ENCODE results near the gene CA10. TPM values are rescaled to one million over a fixed set of nuclear protein-coding genes. Genes with fewer than 3 reads are reported as not detected.

Gene CA10
- total RNA-seq, 2 experiments from 2014 or later = not detected

- H3K27me3 ChIP-seq (ENCODE audit: control insufficient read depth in 1 of 2, insufficient read depth in 2 of 2, low read length in 2 of 2) = no peaks in the 10 kb centered on the region
- H3K27me3 Mint-ChIP-seq = no peaks in the 10 kb centered on the region
- no peak overlapping the region for H3K27ac ChIP-seq (ENCODE audit: low read depth in 1 of 2, low read length in 2 of 2)
- ATAC-seq (ENCODE audit: poor library complexity) (no peak), DNase-seq (no peak)
- no peaks in the 10 kb centered on the region for H3K4me1 Mint-ChIP-seq (ENCODE audit: low read depth)
- no peak for TF ChIP-seq CTCF (IDR thresholded peaks at IDR 0.05)
- no peaks in the 10 kb centered on the region for H3K36me3 Mint-ChIP-seq (ENCODE audit: low read depth)
- no peak overlapping the region for H3K4me3 ChIP-seq (ENCODE audit: low read length)
- no peaks in the 10 kb centered on the region for H3K4me1 ChIP-seq (ENCODE audit: insufficient read depth, low read length)
- no peak overlapping the region for H3K4me3 Mint-ChIP-seq
- CTCF ChIA-PET = no interaction called here
- POLR2A ChIA-PET = no interaction called here
- no peak overlapping the region for H3K27ac Mint-ChIP-seq
- intact Hi-C loops (cut with DNase I, micrococcal nuclease) = no loop called here
- H3K36me3 ChIP-seq (ENCODE audit: insufficient read depth, low read length) = no peaks in the 10 kb centered on the region
- peaks cover 9 to 10% of the 10 kb centered on the region in 2 experiments for H3K9me3 ChIP-seq (ENCODE audit: control insufficient read depth in 1 of 2, insufficient read depth in 1 of 2, low read length in 2 of 2)
- peaks cover 6% of the 10 kb centered on the region for H3K9me3 Mint-ChIP-seq
These were observed 196.8 kb downstream of the CA10 start for GRCh38 chr17:51961689-51962088.

GRCh38 chr17:51957786-51958185, 200.7 kb downstream of the CA10 start:
- ChIA-PET CTCF (no interaction called here), POLR2A (no interaction called here)
- no peak for TF ChIP-seq CTCF (IDR thresholded peaks at IDR 0.05)
- ATAC-seq (ENCODE audit: poor library complexity) = no peak
- Histone ChIP-seq H3K4me1 (ENCODE audit: insufficient read depth, low read length) (no peaks in the 10 kb centered on the region), H3K36me3 (ENCODE audit: insufficient read depth, low read length) (no peaks in the 10 kb centered on the region), H3K9me3 (ENCODE audit: control insufficient read depth in 1 of 2, insufficient read depth in 1 of 2, low read length in 2 of 2) (peaks cover 9 to 10% of the 10 kb centered on the region in 2 experiments), H3K4me3 (ENCODE audit: low read length) (no peak overlapping the region), H3K27ac (ENCODE audit: low read depth in 1 of 2, low read length in 2 of 2) (no peak overlapping the region), H3K27me3 (ENCODE audit: control insufficient read depth in 1 of 2, insufficient read depth in 2 of 2, low read length in 2 of 2) (no peaks in the 10 kb centered on the region)
- no peak overlapping the region for H3K4me3 Mint-ChIP-seq
- H3K9me3 Mint-ChIP-seq = no peaks in the 10 kb centered on the region
- H3K36me3 Mint-ChIP-seq (ENCODE audit: low read depth) = no peaks in the 10 kb centered on the region
- intact Hi-C loops (cut with DNase I, micrococcal nuclease) = no loop called here
- H3K27me3 Mint-ChIP-seq = no peaks in the 10 kb centered on the region
- no peaks in the 10 kb centered on the region for H3K4me1 Mint-ChIP-seq (ENCODE audit: low read depth)
- DNase-seq = no peak
- H3K27ac Mint-ChIP-seq = no peak overlapping the region

- H3K36me3 Mint-ChIP-seq (ENCODE audit: low read depth) = no peaks in the 10 kb centered on the region
- no peaks in the 10 kb centered on the region for H3K27me3 ChIP-seq (ENCODE audit: control insufficient read depth in 1 of 2, insufficient read depth in 2 of 2, low read length in 2 of 2)
- no peaks in the 10 kb centered on the region for H3K9me3 ChIP-seq (ENCODE audit: control insufficient read depth in 1 of 2, insufficient read depth in 1 of 2, low read length in 2 of 2)
- intact Hi-C loops (cut with DNase I, micrococcal nuclease) = no loop called here
- H3K27me3 Mint-ChIP-seq = no peaks in the 10 kb centered on the region
- H3K4me1 Mint-ChIP-seq (ENCODE audit: low read depth) = no peaks in the 10 kb centered on the region
- ChIA-PET CTCF (interaction anchor here (1.1 kb wide), 1 partner anchor 10 kb away, joined by 3 read pairs; no protein-coding TSS in a partner anchor), POLR2A (no interaction called here)
- no peak overlapping the region for H3K27ac ChIP-seq (ENCODE audit: low read depth in 1 of 2, low read length in 2 of 2)
- no peaks in the 10 kb centered on the region for H3K4me1 ChIP-seq (ENCODE audit: insufficient read depth, low read length)
- ATAC-seq (ENCODE audit: poor library complexity) (no peak), DNase-seq (no peak)
- peaks cover 2% of the 10 kb centered on the region for H3K9me3 Mint-ChIP-seq
- H3K27ac Mint-ChIP-seq = no peak overlapping the region
- no peak overlapping the region for H3K4me3 Mint-ChIP-seq
- no peaks in the 10 kb centered on the region for H3K36me3 ChIP-seq (ENCODE audit: insufficient read depth, low read length)
- H3K4me3 ChIP-seq (ENCODE audit: low read length) = no peak overlapping the region
- TF ChIP-seq CTCF (IDR thresholded peaks at IDR 0.05) = no peak
These were observed 203.3 kb downstream of the CA10 start for GRCh38 chr17:51955245-51955644.
